Duodenal mucosa (tissue), 2 donors: ENCODE measurements around the gene NAALADL1.

ENCODE experiments used
- H3K27ac ChIP-seq: one replicate; pipeline ENCODE4 v1.7.0; 2013; ENCODE audit warnings: low read depth, low read length
- H3K27me3 ChIP-seq, 2 donors: one replicate each; pipeline ENCODE4 v1.7.0; 2013; ENCODE audit warnings: low read length in 2 of 2, control low read depth in 1 of 2; ENCODE audit not compliant: insufficient read depth in 2 of 2, control insufficient read depth in 1 of 2
- H3K36me3 ChIP-seq, 2 donors: one replicate each; pipeline ENCODE4 v1.7.0; 2013; ENCODE audit warnings: low read length in 2 of 2, control low read depth in 1 of 2; ENCODE audit not compliant: insufficient read depth in 2 of 2, control insufficient read depth in 1 of 2
- H3K4me1 ChIP-seq, 2 donors: one replicate each; pipeline ENCODE4 v1.7.0; 2013; ENCODE audit warnings: low read length in 2 of 2, control low read depth in 1 of 2; ENCODE audit not compliant: insufficient read depth in 2 of 2, control insufficient read depth in 1 of 2
- H3K4me3 ChIP-seq, 2 donors: one replicate each; pipeline ENCODE4 v1.7.0; 2013; ENCODE audit warnings: low read length in 2 of 2, low read depth in 1 of 2
- H3K9ac ChIP-seq, 2 donors: one replicate each; pipeline ENCODE4 v1.7.0; 2013; ENCODE audit warnings: low read length in 2 of 2, low read depth in 1 of 2
- H3K9me3 ChIP-seq, 2 donors: one replicate each; pipeline ENCODE4 v1.7.0; 2013; ENCODE audit warnings: low read length in 2 of 2, control low read depth in 1 of 2; ENCODE audit not compliant: control insufficient read depth in 1 of 2

The NAALADL1 gene, protein sequence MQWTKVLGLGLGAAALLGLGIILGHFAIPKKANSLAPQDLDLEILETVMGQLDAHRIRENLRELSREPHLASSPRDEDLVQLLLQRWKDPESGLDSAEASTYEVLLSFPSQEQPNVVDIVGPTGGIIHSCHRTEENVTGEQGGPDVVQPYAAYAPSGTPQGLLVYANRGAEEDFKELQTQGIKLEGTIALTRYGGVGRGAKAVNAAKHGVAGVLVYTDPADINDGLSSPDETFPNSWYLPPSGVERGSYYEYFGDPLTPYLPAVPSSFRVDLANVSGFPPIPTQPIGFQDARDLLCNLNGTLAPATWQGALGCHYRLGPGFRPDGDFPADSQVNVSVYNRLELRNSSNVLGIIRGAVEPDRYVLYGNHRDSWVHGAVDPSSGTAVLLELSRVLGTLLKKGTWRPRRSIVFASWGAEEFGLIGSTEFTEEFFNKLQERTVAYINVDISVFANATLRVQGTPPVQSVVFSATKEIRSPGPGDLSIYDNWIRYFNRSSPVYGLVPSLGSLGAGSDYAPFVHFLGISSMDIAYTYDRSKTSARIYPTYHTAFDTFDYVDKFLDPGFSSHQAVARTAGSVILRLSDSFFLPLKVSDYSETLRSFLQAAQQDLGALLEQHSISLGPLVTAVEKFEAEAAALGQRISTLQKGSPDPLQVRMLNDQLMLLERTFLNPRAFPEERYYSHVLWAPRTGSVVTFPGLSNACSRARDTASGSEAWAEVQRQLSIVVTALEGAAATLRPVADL

DNA sequence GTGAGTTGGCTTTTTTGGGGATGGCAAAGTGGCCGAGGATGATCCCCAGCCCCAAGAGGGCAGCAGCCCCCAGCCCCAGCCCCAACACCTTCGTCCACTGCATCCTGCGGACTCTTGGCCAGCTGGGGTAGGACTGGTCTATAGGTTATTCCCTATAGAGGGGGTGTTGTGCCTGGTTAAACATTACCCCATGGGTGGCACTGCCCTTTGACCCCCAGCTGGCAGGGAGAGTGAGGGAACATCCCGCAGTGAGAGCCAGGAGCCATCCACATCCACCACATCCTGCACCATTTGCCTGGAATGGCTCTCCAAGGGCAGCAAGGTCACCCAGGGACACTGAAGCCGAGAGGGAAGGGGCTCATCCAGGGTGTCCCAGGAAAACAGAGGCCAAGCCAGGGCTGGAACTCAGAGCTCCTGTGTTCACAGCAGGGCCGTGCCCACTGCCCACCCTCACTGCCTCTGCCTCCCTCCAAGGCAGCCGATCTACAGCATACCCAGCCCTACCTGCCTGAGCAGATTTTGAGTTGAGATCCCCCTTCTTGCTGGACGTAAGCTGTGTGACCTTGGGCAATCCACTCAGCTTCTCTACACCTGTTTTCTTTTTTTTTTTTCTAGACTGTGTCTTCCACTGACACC lies at the start of gene NAALADL1:
NAALADL1 (minus strand) TSS at position 135 of the 636 bp plus-strand sequence; CDS start at position 103, 32 bp downstream.
- no peak within 1 kb of the TSS for H3K9ac ChIP-seq
- H3K4me1 ChIP-seq: peaks cover 36 to 41% of the 10 kb centered on the region in 2 donors
- no peak within 1 kb of the TSS for H3K27ac ChIP-seq
- H3K9me3 ChIP-seq: no peaks in the 10 kb centered on the region
- H3K4me3 ChIP-seq: peak within 1 kb of the TSS; percentile 28 to 37
- H3K36me3 ChIP-seq: no peaks in the 10 kb centered on the region
- no peaks in the 10 kb centered on the region for H3K27me3 ChIP-seq

DNA sequence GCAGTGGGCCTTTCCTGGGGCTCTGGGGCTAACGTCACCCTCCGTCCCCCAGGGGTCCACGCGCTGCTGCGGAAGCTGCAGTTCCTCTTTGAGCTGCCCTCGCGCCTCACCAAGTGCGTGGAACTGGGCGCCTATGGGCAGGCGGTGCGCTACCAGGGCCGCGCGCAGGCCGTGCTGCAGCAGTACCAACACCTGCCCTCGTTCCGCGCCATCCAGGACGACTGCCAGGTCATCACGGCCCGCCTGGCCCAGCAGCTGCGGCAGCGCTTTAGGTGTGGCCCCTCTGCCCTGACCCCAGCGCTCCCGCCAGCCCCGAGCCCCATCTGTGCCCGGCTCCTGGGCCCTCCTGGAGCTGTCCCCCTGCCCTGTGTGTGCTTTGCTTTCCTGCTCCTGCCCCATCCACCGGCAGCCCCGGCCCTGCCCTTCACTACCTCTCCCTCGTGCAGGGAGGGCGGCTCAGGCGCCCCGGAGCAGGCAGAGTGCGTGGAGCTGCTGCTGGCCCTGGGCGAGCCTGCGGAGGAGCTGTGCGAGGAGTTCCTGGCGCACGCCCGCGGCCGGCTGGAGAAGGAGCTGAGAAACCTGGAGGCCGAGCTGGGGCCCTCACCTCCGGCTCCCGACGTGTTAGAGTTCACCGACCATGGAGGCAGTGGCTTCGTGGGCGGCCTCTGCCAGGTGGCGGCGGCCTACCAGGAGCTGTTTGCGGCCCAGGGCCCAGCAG lies 49.6 kb upstream of the NAALADL1 start:
- peaks cover 16 to 23% of the 10 kb centered on the region in 2 donors for H3K4me1 ChIP-seq
- H3K9ac ChIP-seq: no peak overlapping the region
- H3K4me3 ChIP-seq: no peak overlapping the region
- H3K9me3 ChIP-seq: no peaks in the 10 kb centered on the region
- H3K36me3 ChIP-seq: peaks cover 10 to 34% of the 10 kb centered on the region in 2 donors
- no peaks in the 10 kb centered on the region for H3K27me3 ChIP-seq
- no peak overlapping the region for H3K27ac ChIP-seq

DNA sequence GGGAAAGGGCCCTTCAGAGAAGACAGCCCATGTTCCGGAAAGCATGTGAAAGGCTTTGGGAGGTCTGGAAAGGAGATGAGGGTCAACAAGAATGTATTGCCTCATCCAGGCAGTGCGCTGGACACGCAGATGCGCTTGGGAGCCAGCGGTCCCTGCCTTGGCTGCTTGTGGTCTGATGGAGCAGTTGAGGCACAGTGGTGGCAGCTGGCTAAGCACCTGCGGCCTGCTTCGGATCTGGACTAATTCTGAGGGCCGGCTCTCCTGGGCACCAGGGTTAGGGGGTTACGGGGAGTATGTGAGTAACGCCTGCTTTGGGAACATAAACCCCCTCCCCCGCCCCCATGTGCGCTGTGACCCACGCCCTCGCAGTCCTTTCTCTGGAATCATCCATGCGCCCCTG lies 48.7 kb upstream of the NAALADL1 start:
- H3K36me3 ChIP-seq: peaks cover 10 to 34% of the 10 kb centered on the region in 2 donors
- no peaks in the 10 kb centered on the region for H3K9me3 ChIP-seq
- H3K4me1 ChIP-seq: peaks cover 14 to 19% of the 10 kb centered on the region in 2 donors

DNA sequence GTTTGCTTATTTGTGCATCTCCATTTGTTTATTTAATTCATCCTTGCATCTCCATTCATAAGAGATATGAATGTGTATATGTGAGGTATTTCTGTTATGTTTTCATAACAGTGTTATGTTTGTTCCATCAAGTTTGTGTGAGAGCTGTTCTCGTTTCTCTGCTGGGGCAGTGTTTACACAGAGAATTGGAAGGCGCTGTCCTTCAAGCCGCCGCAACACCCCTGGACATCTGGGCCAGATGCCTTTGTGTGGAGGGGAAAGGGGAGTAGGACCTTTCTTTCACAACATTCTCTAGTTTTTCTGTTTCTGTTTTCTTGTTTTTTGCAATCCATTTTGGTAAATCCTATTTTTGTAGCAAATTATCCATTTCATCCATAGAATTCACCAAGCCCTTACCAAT lies 46.3 kb upstream of the NAALADL1 start:
- Histone ChIP-seq H3K27ac (no peak overlapping the region), H3K27me3 (no peaks in the 10 kb centered on the region), H3K36me3 (peaks cover 10 to 31% of the 10 kb centered on the region in 2 donors), H3K4me1 (peaks cover 0 to 4% of the 10 kb centered on the region in 2 donors), H3K9ac (no peak overlapping the region), H3K4me3 (no peak overlapping the region), H3K9me3 (no peaks in the 10 kb centered on the region)

More for the DNA sequence above, 48.7 kb upstream of the NAALADL1 start:
- no peak overlapping the region for H3K4me3 ChIP-seq
- no peak overlapping the region for H3K9ac ChIP-seq
- H3K27ac ChIP-seq: no peak overlapping the region
- no peaks in the 10 kb centered on the region for H3K27me3 ChIP-seq

DNA sequence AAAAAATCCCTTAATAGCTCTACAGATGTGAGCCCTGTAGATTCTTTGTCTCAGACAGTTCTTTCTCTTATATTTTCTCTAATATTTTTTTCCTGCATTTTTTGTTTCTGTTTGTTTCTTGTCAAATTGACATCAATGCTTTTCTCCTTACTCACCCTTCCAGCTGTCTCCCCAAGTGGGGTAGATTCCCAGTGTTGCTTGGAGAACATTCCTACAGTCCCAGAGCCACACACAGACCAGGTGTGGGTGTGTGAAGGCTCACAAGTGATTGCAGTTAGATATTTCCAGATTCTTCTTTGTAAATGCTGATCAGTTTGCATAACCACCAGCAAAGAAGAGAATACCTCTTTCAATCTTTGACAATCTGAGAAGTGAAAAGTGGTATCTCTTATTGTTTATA lies 45.1 kb upstream of the NAALADL1 start:
- Histone ChIP-seq H3K36me3 (peaks cover 8 to 26% of the 10 kb centered on the region in 2 donors), H3K4me3 (no peak overlapping the region), H3K9ac (no peak overlapping the region), H3K27ac (no peak overlapping the region), H3K4me1 (peaks cover 0 to 4% of the 10 kb centered on the region in 2 donors), H3K27me3 (no peaks in the 10 kb centered on the region), H3K9me3 (no peaks in the 10 kb centered on the region)

DNA sequence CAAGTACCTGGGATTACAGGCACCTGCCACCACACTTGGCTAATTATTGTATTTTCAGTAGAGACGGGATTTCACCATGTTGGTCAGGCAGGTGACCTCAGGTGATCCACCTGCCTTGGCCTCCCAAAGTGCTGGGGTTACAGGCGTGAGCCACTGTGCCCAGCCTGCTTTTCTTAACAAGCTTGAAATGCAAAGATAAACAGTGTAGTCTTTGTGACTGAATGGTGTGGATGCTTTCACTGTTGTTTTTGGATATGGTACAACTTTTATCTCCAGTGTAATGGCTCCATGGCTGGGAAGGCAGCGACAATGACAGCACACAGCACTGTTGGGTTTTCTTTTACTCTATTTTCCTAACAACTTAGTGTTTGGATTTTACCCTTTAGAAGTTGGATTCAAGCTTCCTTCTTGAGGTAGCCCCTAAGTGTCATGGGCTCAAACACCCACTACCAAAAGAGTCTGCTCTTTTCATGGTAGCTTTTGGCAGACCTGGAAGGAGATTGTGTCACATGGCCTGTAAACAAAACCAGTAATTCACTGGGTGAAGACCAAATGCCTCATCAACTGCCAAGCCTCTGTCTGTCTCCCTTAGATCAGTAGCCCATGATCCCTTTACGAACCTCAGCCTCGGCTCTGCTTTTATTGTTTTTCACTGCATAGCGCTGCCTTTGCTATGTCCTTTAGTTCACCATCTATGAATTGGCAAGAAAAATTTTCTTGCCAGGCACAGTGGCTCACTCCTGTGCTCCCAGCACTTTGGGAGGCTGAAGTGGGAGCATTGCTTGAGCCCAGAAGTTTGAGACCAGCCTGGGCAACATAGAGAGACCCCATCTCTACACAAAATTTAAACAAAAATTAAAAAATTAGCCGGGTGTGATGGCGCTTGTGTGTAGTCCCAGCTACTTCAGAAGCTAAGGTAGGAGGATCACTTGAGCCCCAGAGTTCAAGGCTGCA lies 44.1 kb upstream of the NAALADL1 start:
- Histone ChIP-seq H3K36me3 (peaks cover 4 to 23% of the 10 kb centered on the region in 2 donors), H3K27me3 (no peaks in the 10 kb centered on the region), H3K27ac (no peak overlapping the region), H3K4me3 (no peak overlapping the region), H3K4me1 (peaks cover 0 to 4% of the 10 kb centered on the region in 2 donors), H3K9me3 (no peaks in the 10 kb centered on the region), H3K9ac (no peak overlapping the region)

DNA sequence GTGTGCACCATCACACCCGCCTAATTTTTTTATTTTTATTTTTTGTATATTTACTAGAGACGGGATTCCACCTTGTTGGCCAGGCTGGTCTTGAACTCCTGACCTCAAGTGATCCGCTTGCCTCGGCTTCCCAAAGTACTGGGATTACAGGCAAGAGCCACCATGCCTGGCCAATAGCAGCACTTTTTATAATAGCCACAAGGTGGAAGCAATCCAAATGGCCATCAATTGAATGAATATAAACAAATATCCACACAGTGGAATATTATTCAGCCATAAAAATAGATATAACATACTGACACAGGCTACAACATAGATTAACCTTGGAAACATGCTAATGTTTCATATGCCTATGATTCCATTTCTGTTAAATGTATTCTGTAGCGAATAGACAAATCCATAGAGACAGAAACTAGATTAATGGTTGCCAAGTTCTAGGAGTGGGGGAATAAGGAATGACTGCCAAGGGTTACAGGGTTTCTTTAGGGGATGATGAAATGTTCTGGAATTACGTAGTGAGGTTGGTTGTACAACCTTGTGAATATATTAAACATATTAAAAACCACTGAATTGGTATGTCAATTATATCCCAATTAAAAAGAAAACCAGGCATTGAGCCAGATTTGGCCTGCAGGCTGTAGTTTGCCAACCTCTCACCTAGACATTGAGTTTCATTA lies 42.5 kb upstream of the NAALADL1 start:
- no peaks in the 10 kb centered on the region for H3K9me3 ChIP-seq
- no peak overlapping the region for H3K27ac ChIP-seq

DNA sequence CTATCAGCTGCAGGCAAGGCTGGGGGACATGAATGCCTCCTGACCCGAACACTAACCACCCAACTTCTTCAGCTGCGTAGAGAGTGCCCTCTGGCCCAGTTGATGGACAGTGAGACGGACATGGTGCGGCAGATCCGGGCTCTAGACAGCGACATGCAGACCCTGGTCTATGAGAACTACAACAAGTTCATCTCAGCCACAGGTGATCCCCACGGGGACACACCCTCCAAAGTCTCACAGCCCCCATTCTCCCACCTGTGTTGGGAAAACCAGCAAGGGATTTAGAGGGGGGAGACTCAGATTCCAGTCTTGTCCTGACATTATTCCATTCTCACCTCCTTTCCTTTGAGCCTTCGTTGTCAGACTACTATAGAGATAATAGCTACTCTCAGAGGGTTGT lies 38.6 kb upstream of the NAALADL1 start:
- H3K27ac ChIP-seq: peak overlapping the region; percentile 89
- H3K9ac ChIP-seq: peak overlapping the region; percentile 36 to 58
- peaks cover 9% of the 10 kb centered on the region in 2 donors for H3K4me1 ChIP-seq

More for the DNA sequence above, 42.5 kb upstream of the NAALADL1 start:
- Histone ChIP-seq H3K4me3 (no peak overlapping the region), H3K36me3 (peaks cover 0 to 16% of the 10 kb centered on the region in 2 donors), H3K9ac (no peak overlapping the region), H3K4me1 (peaks cover 7 to 9% of the 10 kb centered on the region in 2 donors), H3K27me3 (no peaks in the 10 kb centered on the region)

More for the DNA sequence above, 38.6 kb upstream of the NAALADL1 start:
- Histone ChIP-seq H3K9me3 (no peaks in the 10 kb centered on the region), H3K4me3 (peak overlapping the region; percentile 79 to 94), H3K27me3 (no peaks in the 10 kb centered on the region), H3K36me3 (peaks cover 0 to 12% of the 10 kb centered on the region in 2 donors)
